Right lobe of liver (tissue), 6 donors: Measurements from ENCODE around the gene NR5A2. TPM values are rescaled to one million over a fixed set of nuclear protein-coding genes. Genes with fewer than 3 reads are reported as not detected.

Experiments used
- ATAC-seq, 4 donors: fragments of 200-7000 bp; cut with Tn5 transposase; one replicate each; pipeline ENCODE4 v1.9.1; 2020; ENCODE audit warnings: mild to moderate bottlenecking in 4 of 4, moderate library complexity in 4 of 4
- DNase-seq, 3 donors: peaks; one replicate each; pipeline ENCODE4 v3.0.0-alpha.2; 2020
- H3K27ac ChIP-seq, 3 donors: fragments of 200-600 bp; one replicate each; pipeline ENCODE4 v1.8.0; 2022
- H3K27me3 ChIP-seq, 2 donors: fragments of 200-600 bp; one replicate each; pipeline ENCODE4 v1.8.0; 2022
- H3K36me3 ChIP-seq, 4 donors: fragments of 200-600 bp; sonication (generic) in 1 of 4; one replicate each; pipeline versions ENCODE4 v1.5.1 to v1.8.0; 2017 to 2022; ENCODE audit warnings: control low read depth in 1 of 4
- H3K4me1 ChIP-seq, 4 donors: fragments of 200-600 bp; sonication (generic) in 1 of 4; one replicate each; pipeline versions ENCODE4 v1.5.1 to v1.8.0; 2017 to 2022; ENCODE audit warnings: control low read depth in 1 of 4
- H3K4me3 ChIP-seq, 3 donors: fragments of 200-600 bp; one replicate each; pipeline ENCODE4 v1.8.0; 2022
- H3K9me3 ChIP-seq, 4 donors: fragments of 200-600 bp; sonication (generic) in 1 of 4; one replicate each; pipeline versions ENCODE4 v1.5.1 to v1.8.0; 2017 to 2022; ENCODE audit warnings: control low read depth in 1 of 4
- POLR2A ChIP-seq: fragments of 450-650 bp; IDR thresholded peaks from one replicate; pipeline ENCODE4 v1.6.1; 2017; ENCODE audit warnings: antibody characterized with exemption, mild to moderate bottlenecking
- WGBS: methylation state at CpG from one replicate; pipeline ENCODE4 v1.1.6; 2018; ENCODE audit warnings: low coverage, low lambda C conversion rate; ENCODE audit not compliant: insufficient coverage; ENCODE audit errors: missing lambda C conversion rate; 5-methylcytosine and 5-hydroxymethylcytosine counted together
- intact Hi-C, 2 donors: fragments of 100-400 bp; cut with DNase I; formaldehyde crosslinking; loops; one replicate each; pipeline versions ENCODE4 v1.11.2 to v1.14.1; 2022
- total RNA-seq, 6 experiments: library from RNA; depleted of rRNA in 2 of 6; stranded (reverse); fragments of >200 nt in 2 of 6; fragmentation: NEBNext Ultra II Directional in 3 of 6; extraction: Animal tissue kit (Norgen Biotek cat#: 25700) in 3 of 6; gene quantifications; one replicate each; pipeline versions ENCODE4 v1.1.0 to v1.2.4, GENCODE V29; 2016 to 2023
- TF ChIP-seq, protein P1 (sequence below), 4 donors: fragments of 200-600 bp in 3 of 4; fragments of 450-650 bp in 1 of 4; IDR thresholded peaks; one replicate each; pipeline versions ENCODE4 v1.5.1 to v1.8.0; 2016 to 2022; ENCODE audit warnings: antibody characterized with exemption in 4 of 4, mild to moderate bottlenecking in 2 of 4
- donor health status: DM: no; HTN: yes; CAD: no.
- donor health status: DM: no; HTN: no; CAD: no.
- donor health status: DM: no; HTN: no; CAD: no.
- donor health status: DM: no; HTN: yes; CAD: no.
- donor health status: DM: no; HTN: yes; CAD: no.

NR5A2 gene
- total RNA-seq, 6 experiments from 2014 or later, result 20.4 to 35.0 (median 28.5) TPM

DNA sequence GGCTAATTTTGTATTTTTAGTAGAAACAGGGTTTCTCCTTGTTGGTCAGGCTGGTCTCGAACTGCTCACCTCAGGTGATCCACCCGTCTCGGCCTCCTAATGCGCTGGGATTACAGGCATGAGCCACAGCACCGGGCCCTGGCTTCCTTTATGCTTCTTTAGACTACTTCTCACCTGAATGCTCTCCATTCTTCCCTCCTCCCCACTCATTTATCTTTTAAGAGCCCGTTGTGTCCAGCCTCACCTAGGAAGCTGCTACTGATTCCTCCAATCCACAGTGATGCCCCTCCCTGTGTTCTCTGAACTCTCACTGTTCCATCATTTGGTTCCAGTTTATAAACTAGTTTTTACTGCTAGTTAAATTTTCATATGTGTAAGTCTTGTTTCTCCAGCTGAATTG lies 44.9 kb upstream of the NR5A2 start:
- H3K27ac ChIP-seq, result no peak overlapping the region
- intact Hi-C loops, result no loop called here

DNA sequence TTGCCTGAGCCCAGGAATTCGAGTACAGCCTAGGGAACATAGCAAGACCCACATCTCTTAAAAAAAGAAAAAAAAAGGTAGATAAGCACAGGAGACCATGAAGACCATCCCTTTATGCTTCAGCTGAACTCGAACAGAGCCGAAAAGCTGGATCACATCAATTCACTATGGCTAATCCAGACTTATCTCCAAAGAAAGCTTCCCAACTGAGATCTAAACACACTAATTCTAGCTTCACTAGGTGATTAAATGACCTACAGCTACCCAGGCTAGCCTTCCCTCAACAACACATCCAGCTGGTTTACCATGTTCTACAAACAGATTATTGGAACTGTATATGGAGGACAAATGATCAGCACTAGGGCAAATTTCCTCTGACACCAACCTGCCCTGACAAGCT lies 44.0 kb upstream of the NR5A2 start:
- no peak for ATAC-seq
- 70% methylated on average over 1 of the region's 3 CpGs for WGBS
- intact Hi-C loops, result no loop called here
- no peak for TF ChIP-seq POLR2A
- TF ChIP-seq, protein P1, sequence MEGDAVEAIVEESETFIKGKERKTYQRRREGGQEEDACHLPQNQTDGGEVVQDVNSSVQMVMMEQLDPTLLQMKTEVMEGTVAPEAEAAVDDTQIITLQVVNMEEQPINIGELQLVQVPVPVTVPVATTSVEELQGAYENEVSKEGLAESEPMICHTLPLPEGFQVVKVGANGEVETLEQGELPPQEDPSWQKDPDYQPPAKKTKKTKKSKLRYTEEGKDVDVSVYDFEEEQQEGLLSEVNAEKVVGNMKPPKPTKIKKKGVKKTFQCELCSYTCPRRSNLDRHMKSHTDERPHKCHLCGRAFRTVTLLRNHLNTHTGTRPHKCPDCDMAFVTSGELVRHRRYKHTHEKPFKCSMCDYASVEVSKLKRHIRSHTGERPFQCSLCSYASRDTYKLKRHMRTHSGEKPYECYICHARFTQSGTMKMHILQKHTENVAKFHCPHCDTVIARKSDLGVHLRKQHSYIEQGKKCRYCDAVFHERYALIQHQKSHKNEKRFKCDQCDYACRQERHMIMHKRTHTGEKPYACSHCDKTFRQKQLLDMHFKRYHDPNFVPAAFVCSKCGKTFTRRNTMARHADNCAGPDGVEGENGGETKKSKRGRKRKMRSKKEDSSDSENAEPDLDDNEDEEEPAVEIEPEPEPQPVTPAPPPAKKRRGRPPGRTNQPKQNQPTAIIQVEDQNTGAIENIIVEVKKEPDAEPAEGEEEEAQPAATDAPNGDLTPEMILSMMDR (IDR thresholded peaks at IDR 0.05), result no peak
- Histone ChIP-seq H3K36me3 (no peaks in the 10 kb centered on the region), H3K9me3 (no peaks in the 10 kb centered on the region), H3K4me3 (no peak overlapping the region), H3K4me1 (no peaks in the 10 kb centered on the region), H3K27me3 (no peaks in the 10 kb centered on the region), H3K27ac (no peak overlapping the region)
- DNase-seq, result no peak

More for the DNA sequence above, 44.9 kb upstream of the NR5A2 start:
- DNase-seq (no peak), ATAC-seq (no peak)
- 72% methylated on average over 3 of the region's 6 CpGs for WGBS
- Histone ChIP-seq H3K9me3 (no peaks in the 10 kb centered on the region), H3K27me3 (no peaks in the 10 kb centered on the region), H3K36me3 (no peaks in the 10 kb centered on the region), H3K4me1 (peaks cover 0 to 2% (median 0%) of the 10 kb centered on the region in 4 donors), H3K4me3 (no peak overlapping the region)
- TF ChIP-seq, protein P1 (IDR thresholded peaks at IDR 0.05), result no peak
- no peak for TF ChIP-seq POLR2A

DNA sequence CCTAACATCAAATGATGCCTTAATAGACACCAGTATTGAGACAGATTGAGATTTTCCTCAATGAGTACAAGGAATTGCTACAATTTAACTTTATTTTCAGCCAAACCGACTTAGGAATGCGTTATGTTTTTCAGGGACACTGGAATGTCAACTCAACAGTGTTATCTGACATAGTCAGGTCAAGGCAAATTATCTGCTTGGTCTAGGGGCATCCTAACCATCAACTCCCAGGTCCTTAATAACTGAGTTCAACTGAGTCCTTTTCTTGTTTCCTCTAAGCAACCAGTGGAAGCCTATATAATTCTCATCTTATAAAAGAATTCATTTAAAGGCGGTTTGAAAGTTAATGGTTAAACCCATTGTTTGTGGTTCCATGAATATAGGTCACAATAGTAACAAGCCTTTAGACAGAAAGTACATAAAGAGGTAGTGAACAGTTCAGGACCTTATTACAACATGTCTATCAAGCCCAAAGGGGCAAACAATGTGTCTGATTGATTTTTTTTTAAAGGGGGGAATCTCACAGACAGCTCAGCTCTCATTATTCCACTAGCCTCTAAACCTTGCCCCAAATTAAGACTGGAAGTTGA lies 32.3 kb upstream of the NR5A2 start:
- ATAC-seq (peak; percentile 73 to 92 (median 82)), DNase-seq (no peak)
- Histone ChIP-seq H3K36me3 (no peaks in the 10 kb centered on the region), H3K4me1 (peaks cover 0 to 5% (median 0%) of the 10 kb centered on the region in 4 donors), H3K9me3 (no peaks in the 10 kb centered on the region), H3K4me3 (no peak overlapping the region), H3K27ac (no peak overlapping the region), H3K27me3 (no peaks in the 10 kb centered on the region)
- TF ChIP-seq, protein P1 (IDR thresholded peaks at IDR 0.05), result no peak
- no peak for TF ChIP-seq POLR2A
- 27% methylated on average over 3 of the region's 3 CpGs for WGBS
- intact Hi-C loops, result no loop called here

DNA sequence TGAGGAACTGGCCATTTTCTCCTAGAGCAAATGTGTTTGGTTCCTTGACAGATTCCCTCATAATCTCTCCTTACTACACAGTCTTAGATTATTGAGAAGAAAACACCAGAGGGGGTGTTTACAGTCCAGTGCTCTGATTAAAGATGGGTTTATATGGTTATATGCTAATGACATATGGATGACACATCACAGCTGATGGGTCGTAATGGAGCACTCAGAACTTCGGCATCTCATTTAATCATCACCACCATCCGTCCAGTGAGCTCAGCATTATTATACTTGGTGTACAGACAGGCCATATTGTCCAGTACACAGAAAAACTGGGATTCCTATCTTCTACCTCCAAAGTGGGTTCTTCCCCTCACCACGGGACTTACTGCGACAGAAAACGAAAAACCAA lies 22.3 kb upstream of the NR5A2 start:
- H3K4me3 ChIP-seq, result no peak overlapping the region
- H3K27me3 ChIP-seq, result no peaks in the 10 kb centered on the region
- intact Hi-C loops, result no loop called here
- no peak overlapping the region for H3K27ac ChIP-seq
- H3K36me3 ChIP-seq, result no peaks in the 10 kb centered on the region
- no peaks in the 10 kb centered on the region for H3K9me3 ChIP-seq
- 92% methylated on average over 6 of the region's 6 CpGs for WGBS
- DNase-seq (no peak), ATAC-seq (no peak)
- peaks cover 0 to 5% (median 0%) of the 10 kb centered on the region in 4 donors for H3K4me1 ChIP-seq
- no peak for TF ChIP-seq POLR2A
- TF ChIP-seq, protein P1 (IDR thresholded peaks at IDR 0.05), result no peak
